Endothelial cell of umbilical vein (primary cell): Measurements from ENCODE around the gene SLC35D2.

Source experiments
- CTCF ChIP-seq, 2 donors: IDR thresholded peaks; 1 replicate in 1 of 2; 2 replicates in 1 of 2; pipeline ENCODE4 v1.5.1; 2011; ENCODE audit warnings: low read length in 2 of 2, mild to moderate bottlenecking in 2 of 2, moderate library complexity in 2 of 2, control low read depth in 1 of 2, inconsistent platforms in 1 of 2, low read depth in 1 of 2; ENCODE audit not compliant: insufficient read depth in 1 of 2; ENCODE audit errors: extremely low read depth in 1 of 2
- EZH2 ChIP-seq: IDR thresholded peaks from 2 replicates; pipeline ENCODE4 v1.6.1; 2012; ENCODE audit warnings: borderline replicate concordance, low read depth, mild to moderate bottlenecking, moderate library complexity, low read length, inconsistent platforms; ENCODE audit not compliant: severe bottlenecking
- POLR2A ChIP-seq: IDR thresholded peaks from 2 replicates; pipeline ENCODE4 v1.6.1; 2012; ENCODE audit warnings: low read depth, mild to moderate bottlenecking, control low read depth, low read length
- POLR2AphosphoS5 ChIP-seq: IDR thresholded peaks from 2 replicates; pipeline ENCODE4 v1.6.1; 2012; ENCODE audit warnings: low read depth, mild to moderate bottlenecking, control low read depth, low read length, moderate library complexity; ENCODE audit not compliant: insufficient read depth
- TF ChIP-seq, protein P1 (sequence below): IDR thresholded peaks from 2 replicates; pipeline ENCODE4 v1.6.1; 2011; ENCODE audit not compliant: insufficient read depth, insufficient read length

DNA sequence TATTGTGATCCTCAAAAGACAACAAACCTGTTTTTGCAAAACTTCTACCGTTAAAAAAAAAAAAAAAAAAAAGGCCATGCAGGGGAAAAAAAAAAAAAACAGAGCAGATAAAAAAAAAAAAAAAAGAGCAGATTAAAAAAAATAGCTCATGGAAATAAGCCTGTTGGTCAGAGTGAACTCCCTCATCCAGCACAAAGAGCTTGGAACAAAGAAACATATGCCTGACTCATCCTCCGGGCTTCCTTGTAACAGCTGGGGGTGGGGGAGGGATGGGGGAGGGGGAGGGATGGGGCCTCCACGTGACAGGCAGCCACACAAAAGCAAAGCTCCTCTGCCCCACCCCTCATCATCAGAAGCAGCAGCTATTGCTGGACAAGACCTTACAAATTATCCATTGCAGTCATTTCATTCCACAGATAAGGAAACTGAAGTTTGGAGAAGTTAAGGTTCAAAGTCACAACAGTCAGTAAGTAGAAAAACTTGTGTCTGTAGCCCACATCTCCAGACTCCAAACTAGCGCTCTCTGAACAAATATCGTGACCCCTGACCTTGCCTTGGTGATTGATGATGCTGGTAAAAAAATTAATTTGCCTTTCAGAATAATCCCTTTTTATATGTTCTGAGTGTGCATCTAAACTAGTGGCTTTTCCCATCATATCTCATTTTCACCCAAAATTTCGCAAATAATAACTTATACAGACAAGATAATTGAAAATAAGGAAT is 38.9 kb downstream of the SLC35D2 start:
- TF ChIP-seq EZH2 (no peak), CTCF (IDR thresholded peaks at IDR 0.05; ENCODE audit: extremely low read depth in 1 of 2, insufficient read depth in 1 of 2, low read depth in 1 of 2, low read length in 2 of 2) (no peak), POLR2A (no peak), POLR2AphosphoS5 (no peak)
- TF ChIP-seq, protein P1, sequence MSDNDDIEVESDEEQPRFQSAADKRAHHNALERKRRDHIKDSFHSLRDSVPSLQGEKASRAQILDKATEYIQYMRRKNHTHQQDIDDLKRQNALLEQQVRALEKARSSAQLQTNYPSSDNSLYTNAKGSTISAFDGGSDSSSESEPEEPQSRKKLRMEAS: peak; percentile 73
